GM18511 (cell line): ENCODE results near the gene CDH23.

Experiments used
- ATAC-seq: cut with Tn5 transposase; IDR thresholded peaks from one replicate; pipeline ENCODE4 v1.9.1; 2021; ENCODE audit warnings: mild to moderate bottlenecking, moderate library complexity; ENCODE audit not compliant: unreplicated experiment

CDH23 gene

GRCh38 chr10:71511206-71511605, 114.5 kb downstream of the CDH23 start:
- no peak for ATAC-seq

- ATAC-seq: no peak
Measured at GRCh38 chr10:71512312-71512711, 115.6 kb downstream of the CDH23 start.

DNA sequence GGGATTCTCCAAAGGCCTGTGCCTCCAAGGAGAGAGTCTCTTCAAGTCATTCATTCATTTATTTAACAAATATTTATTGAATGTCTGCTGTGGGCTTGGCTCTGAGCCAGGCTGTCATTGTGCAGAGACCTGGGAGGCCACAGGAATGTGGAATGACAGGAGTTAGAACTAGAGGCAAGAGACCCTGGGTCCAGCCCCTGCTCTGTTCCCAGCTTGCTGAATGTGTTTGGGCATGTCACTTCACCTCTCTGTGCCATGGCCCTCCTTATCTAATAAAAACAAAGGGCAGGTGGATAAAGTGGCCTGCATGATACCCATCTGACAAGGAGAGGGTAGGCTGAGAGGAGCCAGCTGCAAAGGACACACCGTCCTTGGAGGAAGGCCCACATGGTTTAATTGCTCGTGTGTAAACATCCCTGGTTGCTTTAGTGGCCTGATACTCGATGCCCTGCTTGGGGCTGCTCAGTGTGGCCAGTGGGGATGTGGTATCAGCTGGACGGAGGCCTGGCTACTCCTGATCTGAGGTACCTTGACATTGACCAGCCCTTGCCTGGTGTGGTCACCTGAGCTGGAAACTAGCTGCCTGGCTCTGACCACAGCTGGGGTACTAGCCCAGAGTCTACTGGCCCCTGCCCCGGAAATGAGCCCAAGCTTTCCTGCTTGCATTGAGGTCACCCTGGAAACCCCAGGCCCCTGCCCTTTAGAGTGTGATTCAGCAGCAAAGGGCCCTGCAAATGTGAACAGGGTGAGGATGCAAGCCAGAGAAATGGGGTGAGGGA, 116.2 kb downstream of the CDH23 start:
- no peak for ATAC-seq

DNA sequence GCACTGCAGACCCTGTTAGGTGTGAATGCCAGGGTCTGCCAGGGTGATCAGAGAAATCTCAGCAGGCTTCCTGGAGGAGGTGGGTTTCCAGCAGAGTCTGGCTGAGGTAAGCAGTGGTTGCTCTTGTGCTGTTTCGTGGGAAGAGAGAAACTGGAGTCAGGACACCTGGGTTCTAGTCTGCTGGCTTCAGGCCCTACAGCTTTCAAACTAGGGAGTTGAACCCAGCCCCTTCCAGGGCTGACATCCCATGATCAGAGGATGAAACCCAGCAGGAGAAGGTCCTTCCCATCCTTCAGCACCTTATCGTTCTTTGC, 116.8 kb downstream of the CDH23 start:
- no peak for ATAC-seq

- ATAC-seq: no peak
Measured at GRCh38 chr10:71513936-71514335, 117.2 kb downstream of the CDH23 start.

GRCh38 chr10:71515531-71516172, 118.9 kb downstream of the CDH23 start:
- no peak for ATAC-seq

- ATAC-seq: no peak
Measured at GRCh38 chr10:71516890-71517289, 120.2 kb downstream of the CDH23 start.

GRCh38 chr10:71517298-71518169, 120.8 kb downstream of the CDH23 start:
- no peak for ATAC-seq

- ATAC-seq: no peak
Measured at GRCh38 chr10:71520042-71520441, 123.3 kb downstream of the CDH23 start.

DNA sequence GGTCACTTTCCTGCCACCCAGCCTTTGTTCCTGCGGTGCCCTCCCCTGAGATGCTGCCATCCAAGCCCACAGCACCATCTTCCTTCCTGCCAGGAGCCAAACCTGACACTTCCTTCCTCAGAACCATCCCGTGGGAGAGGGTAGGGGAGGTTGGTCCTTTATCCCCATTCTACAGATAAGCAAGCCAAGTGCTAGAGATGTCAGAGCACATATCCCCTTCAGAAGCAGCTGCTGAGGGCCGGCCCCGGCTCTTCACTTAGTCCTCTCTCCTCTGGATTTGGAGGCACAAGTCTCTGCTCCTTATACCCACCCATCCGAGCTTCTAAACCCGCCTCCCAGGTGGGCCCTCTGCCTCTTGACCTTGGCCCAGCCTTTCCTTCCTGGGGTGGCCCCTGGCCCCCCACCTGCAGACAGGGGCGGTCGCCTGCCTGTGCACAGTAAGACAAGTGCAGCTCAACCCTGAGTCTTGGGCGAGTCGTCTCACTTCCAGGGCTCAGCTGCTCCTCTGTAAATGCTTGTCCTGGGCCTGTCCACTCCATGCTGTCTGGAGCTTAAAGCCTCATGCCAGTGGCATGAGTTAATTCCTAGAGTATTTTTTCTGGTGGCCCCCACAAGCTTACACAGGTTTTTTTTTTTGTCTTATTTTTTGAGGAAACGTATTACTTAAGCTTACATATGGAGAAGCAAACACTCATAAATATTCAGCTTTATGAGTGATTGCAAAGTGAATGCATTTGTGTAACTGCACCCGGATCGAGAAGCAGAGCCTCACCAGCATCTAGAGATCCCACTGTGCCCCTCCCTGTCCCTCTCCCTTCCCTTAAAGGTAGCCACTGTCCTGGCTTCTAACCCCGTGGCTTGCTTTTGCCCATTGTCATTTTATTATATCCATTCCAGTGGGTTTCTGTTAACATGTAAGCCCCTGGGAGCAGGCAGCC, 125.1 kb downstream of the CDH23 start:
- no peak for ATAC-seq

DNA sequence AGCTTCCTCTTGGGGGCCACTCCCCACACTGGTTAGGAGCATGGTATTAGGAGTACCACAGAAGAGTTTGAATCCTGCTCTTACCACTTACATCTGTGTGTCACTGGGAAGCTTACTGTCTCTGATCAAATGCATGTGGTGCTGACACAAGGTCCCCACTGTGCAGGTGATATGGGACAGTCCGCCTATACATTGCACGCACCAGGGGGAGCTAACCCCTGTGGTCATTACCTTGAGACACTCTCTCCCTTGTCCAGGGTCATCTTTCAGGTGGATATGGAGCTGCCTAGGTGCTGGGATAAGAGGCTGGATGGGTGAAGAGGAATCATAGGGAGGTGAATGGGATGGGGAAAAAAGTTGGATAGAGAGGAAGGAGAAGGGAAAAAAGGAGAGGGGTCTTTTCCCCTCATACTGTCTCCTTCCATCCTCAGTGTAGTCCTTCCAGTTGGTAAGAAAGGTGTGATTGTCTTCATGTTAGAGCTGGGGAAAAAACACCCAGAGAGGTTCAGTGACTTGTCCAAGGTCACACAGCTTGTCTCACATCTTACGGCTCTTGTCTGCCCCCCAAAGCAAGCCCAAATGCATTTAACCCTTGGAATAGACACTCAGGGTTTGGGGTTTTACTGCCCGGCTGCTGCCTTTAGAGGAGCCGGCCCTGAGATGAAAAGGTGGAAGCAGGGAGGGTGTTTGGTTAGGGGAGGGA, 125.9 kb downstream of the CDH23 start:
- no peak for ATAC-seq

DNA sequence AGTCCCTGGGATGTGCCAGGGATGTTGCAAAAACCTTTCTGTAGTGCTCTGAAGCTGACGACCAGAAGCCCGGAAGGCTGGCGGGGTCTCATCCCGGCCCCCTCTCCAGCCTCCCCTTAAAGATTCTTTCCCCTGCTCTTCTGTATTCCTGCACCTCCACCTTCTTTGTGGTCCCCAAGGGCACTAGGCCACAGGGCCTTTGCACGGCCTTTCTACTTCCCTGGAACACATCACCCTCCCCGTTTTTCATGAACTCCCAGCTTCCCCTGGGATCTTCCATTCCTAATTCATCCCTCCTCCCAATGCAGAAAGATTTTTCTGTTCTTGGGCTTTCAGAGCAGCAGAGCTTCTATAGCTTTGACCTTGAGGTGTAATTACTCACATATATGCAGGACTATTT, 127.0 kb downstream of the CDH23 start:
- no peak for ATAC-seq

DNA sequence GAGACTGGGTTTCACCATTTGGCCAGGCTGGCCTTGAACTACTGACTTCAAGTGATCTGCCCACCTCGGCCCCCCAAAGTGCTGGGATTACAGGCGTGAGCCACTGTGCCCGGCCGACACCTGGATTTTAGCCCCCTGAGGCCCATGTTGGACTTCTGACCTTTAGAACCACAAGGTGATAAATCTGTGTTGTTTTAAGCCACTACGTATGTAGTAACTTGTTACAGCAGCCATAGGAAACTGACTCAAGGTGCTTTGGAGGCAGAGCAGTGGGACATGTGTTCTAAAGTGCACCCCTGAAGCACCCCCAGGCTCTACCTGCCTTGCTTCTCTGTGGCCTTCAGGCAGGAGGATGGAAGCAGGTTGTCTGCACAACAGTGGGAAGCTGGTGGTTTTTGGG, 128.4 kb downstream of the CDH23 start:
- ATAC-seq: no peak

GRCh38 chr10:71525721-71526120, 129.0 kb downstream of the CDH23 start:
- ATAC-seq: no peak

DNA sequence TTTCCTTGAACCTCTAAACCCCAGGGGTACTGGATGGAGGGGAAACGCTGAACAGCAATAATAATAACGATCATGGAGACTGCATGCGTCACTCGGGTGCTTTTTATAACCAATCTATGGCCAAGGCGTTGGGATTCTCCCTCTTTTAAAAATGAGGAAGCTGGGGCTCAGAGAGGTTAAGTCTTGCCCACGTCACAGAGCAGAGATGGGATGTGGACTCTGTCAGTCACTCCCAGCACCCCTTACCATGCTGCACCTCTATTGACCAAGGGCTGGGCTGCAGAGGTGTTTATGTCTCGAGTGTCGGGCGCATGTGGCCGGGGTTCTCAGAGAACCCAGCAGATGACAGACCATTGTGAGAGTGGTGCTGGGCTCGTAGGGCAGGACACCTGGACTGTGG, 129.9 kb downstream of the CDH23 start:
- ATAC-seq: no peak

DNA sequence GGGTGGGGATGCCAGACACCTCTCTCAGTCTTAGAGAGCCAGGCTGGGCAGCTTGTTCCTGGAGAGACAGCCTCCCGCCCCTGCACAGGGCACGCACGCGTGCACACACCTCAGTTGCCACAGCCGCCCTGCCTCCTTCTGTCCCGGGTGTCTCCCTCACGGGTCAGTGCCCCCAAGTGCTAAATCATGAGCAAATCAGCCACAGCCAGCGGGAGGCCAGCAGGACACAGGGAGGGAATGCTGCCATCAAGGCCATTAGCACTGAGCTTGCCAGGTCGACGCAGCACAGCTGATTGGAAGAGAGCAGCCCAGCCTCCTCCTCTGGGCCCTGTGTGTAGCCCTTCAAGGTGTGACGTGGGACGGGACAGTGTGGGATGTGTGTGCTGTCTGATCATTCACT, 130.4 kb downstream of the CDH23 start:
- no peak for ATAC-seq

GRCh38 chr10:71528371-71529206, 131.9 kb downstream of the CDH23 start:
- no peak for ATAC-seq

DNA sequence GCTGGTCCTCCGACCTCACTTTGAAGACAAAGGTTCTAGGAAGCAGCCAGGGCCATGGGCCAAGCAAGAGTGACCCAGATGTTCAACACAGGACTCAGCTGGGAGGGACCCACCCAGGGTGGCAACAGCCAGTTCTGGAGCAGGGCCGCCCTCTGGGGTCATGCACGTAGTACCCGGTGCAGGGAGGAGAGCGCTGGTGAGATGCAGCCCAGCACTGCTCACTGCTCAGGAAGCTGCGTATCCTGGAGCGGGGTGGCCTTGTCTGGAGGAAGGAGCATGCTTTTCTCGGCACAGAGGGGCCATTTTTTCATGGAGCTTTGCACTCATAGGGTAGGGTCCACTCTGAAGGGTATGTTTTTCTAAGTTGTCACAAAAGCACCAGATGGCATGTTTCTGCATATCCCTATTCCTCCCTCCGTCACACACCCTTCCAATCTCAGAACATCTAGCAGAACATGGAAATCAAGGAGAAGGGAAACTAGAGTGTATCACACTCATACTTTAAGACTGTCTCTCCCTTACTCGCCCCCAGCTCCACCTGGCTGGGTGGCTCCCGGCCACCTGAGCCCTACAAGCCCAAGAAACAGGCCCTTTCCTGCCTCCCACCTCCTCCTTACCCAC, 132.6 kb downstream of the CDH23 start:
- ATAC-seq: no peak

GRCh38 chr10:71530781-71531180, 134.1 kb downstream of the CDH23 start:
- ATAC-seq: no peak
